HEK293T (cell line): ENCODE measurements around the gene MYH14.
"Not testable (repeated sequence)": the region's sequence is repeated elsewhere in the genome, so short reads cannot be mapped to it uniquely, and the experiment has no call there.

Source experiments
- ARNT ChIP-seq: fragments of 450-650 bp; IDR thresholded peaks from 2 replicates; pipeline ENCODE4 v1.6.1; 2017; ENCODE audit warnings: mild to moderate bottlenecking
- BHLHE40 ChIP-seq: fragments of 450-650 bp; IDR thresholded peaks from 2 replicates; pipeline ENCODE4 v1.6.1; 2016; ENCODE audit warnings: mild to moderate bottlenecking, moderate library complexity, borderline replicate concordance
- CTBP1 ChIP-seq: fragments of 450-650 bp; IDR thresholded peaks from 2 replicates; pipeline ENCODE4 v1.6.1; 2016; ENCODE audit warnings: borderline replicate concordance
- ELF4 ChIP-seq: fragments of 450-650 bp; IDR thresholded peaks from 2 replicates; pipeline ENCODE4 v1.6.1; 2017; ENCODE audit warnings: antibody characterized with exemption
- FOXA1 ChIP-seq: fragments of 450-650 bp; IDR thresholded peaks from 2 replicates; pipeline ENCODE4 v1.6.1; 2016; ENCODE audit warnings: mild to moderate bottlenecking
- FOXK2 ChIP-seq: fragments of 450-650 bp; IDR thresholded peaks from 2 replicates; pipeline ENCODE4 v1.6.1; 2016; ENCODE audit warnings: mild to moderate bottlenecking
- FOXM1 ChIP-seq: fragments of 450-650 bp; IDR thresholded peaks from 2 replicates; pipeline ENCODE4 v1.6.1; 2017; ENCODE audit warnings: mild to moderate bottlenecking, borderline replicate concordance
- HDGF ChIP-seq: fragments of 450-650 bp; IDR thresholded peaks from 2 replicates; pipeline ENCODE4 v1.6.1; 2017; ENCODE audit warnings: antibody characterized with exemption, borderline replicate concordance
- L3MBTL2 ChIP-seq: fragments of 450-650 bp; conservative IDR thresholded peaks from 2 replicates; pipeline ENCODE4 v1.6.1; 2016; ENCODE audit warnings: mild to moderate bottlenecking
- LEF1 ChIP-seq: fragments of 450-650 bp; IDR thresholded peaks from 2 replicates; pipeline ENCODE4 v1.6.1; 2017; ENCODE audit warnings: mild to moderate bottlenecking, borderline replicate concordance
- PKNOX1 ChIP-seq: fragments of 450-650 bp; IDR thresholded peaks from 2 replicates; pipeline ENCODE4 v1.6.1; 2016
- SP1 ChIP-seq: fragments of 450-650 bp; IDR thresholded peaks from 2 replicates; pipeline ENCODE4 v1.6.1; 2017
- TARDBP ChIP-seq: fragments of 450-650 bp; IDR thresholded peaks from 2 replicates; pipeline ENCODE4 v1.6.1; 2016

GRCh38 chr19:50231417-50231816 lies 28.0 kb downstream of the MYH14 start:
- not testable (repeated sequence) for TF ChIP-seq SP1, LEF1, BHLHE40, PKNOX1, FOXK2, FOXA1, FOXM1, ARNT, HDGF, CTBP1, TARDBP, L3MBTL2, ELF4
